Mesothelial cell of epicardium (in vitro differentiated cells): ENCODE data around the gene JAGN1. TPM values are rescaled to one million over a fixed set of nuclear protein-coding genes. Genes with fewer than 3 reads are reported as not detected.

ENCODE experiments used
- DNase-seq, 2 experiments: peaks; one replicate each; pipeline ENCODE4 v3.0.0; 2021; ENCODE audit warnings: low spot score in 2 of 2; ENCODE audit not compliant: unreplicated experiment in 2 of 2
- H3K27ac Mint-ChIP-seq: 2 replicates; pipeline ENCODE4 v1.8.0; 2021; ENCODE audit warnings: mixed read lengths
- H3K27me3 Mint-ChIP-seq: 2 replicates; pipeline ENCODE4 v1.8.0; 2021; ENCODE audit warnings: low read depth, mixed read lengths
- H3K36me3 Mint-ChIP-seq: 2 replicates; pipeline ENCODE4 v1.8.0; 2021; ENCODE audit warnings: mixed read lengths
- H3K4me1 Mint-ChIP-seq: 2 replicates; pipeline ENCODE4 v1.8.0; 2021; ENCODE audit warnings: mixed read lengths
- H3K4me3 Mint-ChIP-seq: 2 replicates; pipeline ENCODE4 v1.8.0; 2021; ENCODE audit warnings: mild to moderate bottlenecking, moderate library complexity, mixed read lengths
- H3K9me3 Mint-ChIP-seq: 2 replicates; pipeline ENCODE4 v1.8.0; 2021; ENCODE audit warnings: mixed read lengths
- total RNA-seq: library from RNA; stranded (reverse); gene quantifications from 3 replicates; pipeline ENCODE4 v1.2.1, GENCODE V29; 2021
- TF ChIP-seq, protein P1 (sequence below): fragments of 200-600 bp; sonication (generic); IDR thresholded peaks from one replicate; pipeline ENCODE4 v1.5.0; 2021; ENCODE audit warnings: antibody characterized with exemption; ENCODE audit not compliant: unreplicated experiment

JAGN1 gene
- total RNA-seq, 1 donor from 2014 or later = 32.1 TPM

DNA sequence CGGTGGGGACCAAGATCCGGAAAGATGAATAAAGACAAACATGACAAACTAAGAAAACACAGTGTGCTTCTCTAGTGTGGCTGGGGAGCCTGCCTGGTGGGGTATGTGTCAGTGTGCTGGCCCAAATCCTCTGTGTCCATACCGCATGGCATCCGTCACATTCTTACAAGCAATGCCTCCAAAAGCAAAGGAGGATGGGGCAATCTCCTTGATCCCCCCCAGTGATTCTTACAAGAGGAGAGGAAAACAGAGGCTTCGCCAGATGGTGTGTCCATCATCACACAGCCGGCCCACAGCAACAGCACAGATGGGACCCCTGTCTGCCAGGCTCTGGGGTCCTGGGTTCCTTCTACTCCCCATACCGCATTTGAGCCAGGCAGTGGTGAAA lies 25.9 kb downstream of the JAGN1 start:
- Mint-ChIP-seq H3K4me1 (peaks cover 22% of the 10 kb centered on the region), H3K9me3 (no peaks in the 10 kb centered on the region), H3K4me3 (peak overlapping the region; percentile 76), H3K27me3 (no peaks in the 10 kb centered on the region), H3K27ac (peak overlapping the region; percentile 69), H3K36me3 (peaks cover 4% of the 10 kb centered on the region)
- no peak for DNase-seq
- TF ChIP-seq, protein P1, sequence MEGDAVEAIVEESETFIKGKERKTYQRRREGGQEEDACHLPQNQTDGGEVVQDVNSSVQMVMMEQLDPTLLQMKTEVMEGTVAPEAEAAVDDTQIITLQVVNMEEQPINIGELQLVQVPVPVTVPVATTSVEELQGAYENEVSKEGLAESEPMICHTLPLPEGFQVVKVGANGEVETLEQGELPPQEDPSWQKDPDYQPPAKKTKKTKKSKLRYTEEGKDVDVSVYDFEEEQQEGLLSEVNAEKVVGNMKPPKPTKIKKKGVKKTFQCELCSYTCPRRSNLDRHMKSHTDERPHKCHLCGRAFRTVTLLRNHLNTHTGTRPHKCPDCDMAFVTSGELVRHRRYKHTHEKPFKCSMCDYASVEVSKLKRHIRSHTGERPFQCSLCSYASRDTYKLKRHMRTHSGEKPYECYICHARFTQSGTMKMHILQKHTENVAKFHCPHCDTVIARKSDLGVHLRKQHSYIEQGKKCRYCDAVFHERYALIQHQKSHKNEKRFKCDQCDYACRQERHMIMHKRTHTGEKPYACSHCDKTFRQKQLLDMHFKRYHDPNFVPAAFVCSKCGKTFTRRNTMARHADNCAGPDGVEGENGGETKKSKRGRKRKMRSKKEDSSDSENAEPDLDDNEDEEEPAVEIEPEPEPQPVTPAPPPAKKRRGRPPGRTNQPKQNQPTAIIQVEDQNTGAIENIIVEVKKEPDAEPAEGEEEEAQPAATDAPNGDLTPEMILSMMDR = no peak

DNA sequence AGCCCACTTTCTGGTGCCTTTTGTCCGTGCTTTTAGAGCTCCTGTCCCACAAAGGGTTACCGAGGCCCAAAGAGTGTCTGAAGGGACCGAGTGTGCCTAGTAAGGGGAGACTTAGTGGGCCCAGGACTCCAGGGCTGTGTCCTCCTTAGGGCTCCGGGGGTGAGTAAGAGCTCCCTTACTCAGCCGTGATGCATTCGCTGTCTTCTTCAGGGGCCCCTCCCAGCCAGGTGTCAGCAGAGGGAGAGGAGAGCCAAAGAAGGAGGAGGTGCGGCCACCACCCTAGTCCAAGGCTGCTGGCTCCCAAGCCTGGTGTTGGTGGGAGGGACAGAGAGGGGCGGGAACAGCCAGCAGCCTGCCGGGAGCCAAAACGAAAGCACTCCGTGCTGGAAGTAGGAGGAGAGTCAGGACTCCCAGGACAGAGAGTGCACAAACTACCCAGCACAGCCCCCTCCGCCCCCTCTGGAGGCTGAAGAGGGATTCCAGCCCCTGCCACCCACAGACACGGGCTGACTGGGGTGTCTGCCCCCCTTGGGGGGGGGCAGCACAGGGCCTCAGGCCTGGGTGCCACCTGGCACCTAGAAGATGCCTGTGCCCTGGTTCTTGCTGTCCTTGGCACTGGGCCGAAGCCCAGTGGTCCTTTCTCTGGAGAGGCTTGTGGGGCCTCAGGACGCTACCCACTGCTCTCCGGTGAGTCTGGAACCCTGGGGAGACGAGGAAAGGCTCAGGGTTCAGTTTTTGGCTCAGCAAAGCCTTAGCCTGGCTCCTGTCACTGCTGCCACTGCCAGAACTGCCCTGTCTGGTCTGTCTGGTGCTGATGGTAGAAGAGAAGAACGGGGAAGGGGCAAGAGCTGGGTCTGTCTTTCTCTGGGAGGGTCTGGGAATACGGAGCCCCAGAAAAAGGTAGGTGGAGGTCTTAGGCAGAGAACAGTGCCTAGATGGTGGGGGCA lies 26.6 kb downstream of the JAGN1 start, which contains the start of gene IL17RC:
Gene IL17RC, plus strand, starts transcription at position 365 of the 947 bp plus-strand sequence. Its CDS starts 218 bp downstream, at position 583.
- H3K9me3 Mint-ChIP-seq = no peaks in the 10 kb centered on the region
- peaks cover 22% of the 10 kb centered on the region for H3K4me1 Mint-ChIP-seq
- DNase-seq = peak; percentile 50 to 76
- peak within 1 kb of the TSS; percentile 76 for H3K4me3 Mint-ChIP-seq
- TF ChIP-seq, protein P1 = no peak
- peak within 1 kb of the TSS; percentile 85 for H3K27ac Mint-ChIP-seq
- peaks cover 4% of the 10 kb centered on the region for H3K36me3 Mint-ChIP-seq
- H3K27me3 Mint-ChIP-seq = no peaks in the 10 kb centered on the region

DNA sequence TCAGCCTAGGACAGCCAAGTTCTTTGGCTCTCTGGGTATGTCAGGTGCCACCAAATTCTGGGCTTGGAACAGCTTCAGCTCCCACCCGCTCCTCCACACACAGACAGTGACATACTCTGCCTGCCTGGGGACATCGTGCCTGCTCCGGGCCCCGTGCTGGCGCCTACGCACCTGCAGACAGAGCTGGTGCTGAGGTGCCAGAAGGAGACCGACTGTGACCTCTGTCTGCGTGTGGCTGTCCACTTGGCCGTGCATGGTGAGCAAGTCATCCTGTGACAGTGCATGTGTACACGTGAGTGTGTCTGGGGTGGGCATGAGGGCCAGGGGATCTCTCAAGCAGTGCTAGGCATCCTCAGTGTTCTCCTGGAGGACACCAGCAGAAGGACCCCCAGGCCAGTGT lies 27.4 kb downstream of the JAGN1 start:
- H3K9me3 Mint-ChIP-seq = no peaks in the 10 kb centered on the region
- H3K4me3 Mint-ChIP-seq = peak overlapping the region; percentile 28
- no peaks in the 10 kb centered on the region for H3K27me3 Mint-ChIP-seq
- H3K36me3 Mint-ChIP-seq = peaks cover 3% of the 10 kb centered on the region
- DNase-seq = no peak
- H3K4me1 Mint-ChIP-seq = peaks cover 22% of the 10 kb centered on the region
- peak overlapping the region; percentile 85 for H3K27ac Mint-ChIP-seq
- TF ChIP-seq, protein P1 = no peak

DNA sequence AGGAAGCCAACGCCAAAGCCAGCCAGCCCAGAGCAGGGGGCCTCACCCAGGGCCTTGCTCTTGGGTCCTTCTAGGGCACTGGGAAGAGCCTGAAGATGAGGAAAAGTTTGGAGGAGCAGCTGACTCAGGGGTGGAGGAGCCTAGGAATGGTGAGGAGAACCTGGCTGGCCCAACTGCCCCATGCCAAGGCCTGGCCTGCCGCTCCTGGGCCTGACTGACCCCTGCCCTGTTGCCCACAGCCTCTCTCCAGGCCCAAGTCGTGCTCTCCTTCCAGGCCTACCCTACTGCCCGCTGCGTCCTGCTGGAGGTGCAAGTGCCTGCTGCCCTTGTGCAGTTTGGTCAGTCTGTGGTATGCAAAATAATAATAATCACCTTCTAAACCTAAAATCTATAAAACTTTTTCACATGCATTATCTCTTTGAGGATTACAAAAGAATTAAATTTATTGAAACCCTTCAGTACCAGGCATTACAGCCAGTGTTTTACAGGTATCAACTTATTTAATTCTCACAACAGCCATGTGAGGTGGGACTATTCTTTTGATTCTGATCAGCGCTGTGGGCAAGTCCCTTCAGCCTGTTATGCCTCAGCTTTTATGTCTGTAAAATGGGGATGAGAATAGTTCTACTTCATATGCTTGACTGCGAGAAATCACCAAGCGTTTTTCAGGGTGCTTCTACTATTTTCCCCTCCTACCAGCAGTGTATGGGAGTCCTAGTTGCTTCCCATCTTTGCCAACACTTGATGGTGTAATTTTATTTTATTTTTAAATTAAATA lies 28.0 kb downstream of the JAGN1 start:
- Mint-ChIP-seq H3K27me3 (no peaks in the 10 kb centered on the region), H3K9me3 (no peaks in the 10 kb centered on the region), H3K4me3 (no peak overlapping the region), H3K27ac (no peak overlapping the region), H3K4me1 (peaks cover 22% of the 10 kb centered on the region), H3K36me3 (peaks cover 3% of the 10 kb centered on the region)
- TF ChIP-seq, protein P1 = no peak
- no peak for DNase-seq

DNA sequence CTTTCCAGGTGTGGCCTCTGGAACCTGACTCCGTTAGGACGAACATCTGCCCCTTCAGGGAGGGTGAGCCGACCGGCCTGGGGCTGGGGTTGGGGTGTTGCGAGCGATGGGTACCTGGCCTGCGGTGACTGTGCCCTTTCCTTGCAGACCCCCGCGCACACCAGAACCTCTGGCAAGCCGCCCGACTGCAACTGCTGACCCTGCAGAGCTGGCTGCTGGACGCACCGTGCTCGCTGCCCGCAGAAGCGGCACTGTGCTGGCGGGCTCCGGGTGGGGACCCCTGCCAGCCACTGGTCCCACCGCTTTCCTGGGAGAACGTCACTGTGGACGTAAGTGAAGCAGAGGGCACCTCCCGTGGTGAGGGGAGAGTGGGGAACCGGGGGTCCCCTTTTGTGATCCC lies 37.7 kb downstream of the JAGN1 start:
- H3K4me3 Mint-ChIP-seq = no peak overlapping the region

More for the DNA sequence above, 37.7 kb downstream of the JAGN1 start:
- H3K9me3 Mint-ChIP-seq = no peaks in the 10 kb centered on the region
- TF ChIP-seq, protein P1 = no peak
- no peak for DNase-seq
- H3K27ac Mint-ChIP-seq = no peak overlapping the region
- H3K27me3 Mint-ChIP-seq = no peaks in the 10 kb centered on the region
- peaks cover 3% of the 10 kb centered on the region for H3K4me1 Mint-ChIP-seq
- H3K36me3 Mint-ChIP-seq = peaks cover 18% of the 10 kb centered on the region
